ENCODE measurements around the gene UFM1.
"Not testable (repeated sequence)": the region's sequence is repeated elsewhere in the genome, so short reads cannot be mapped to it uniquely, and the experiment has no call there.

UFM1 gene

GRCh38 chr13:38366954-38367645 lies 17.4 kb downstream of the UFM1 start:
- no peak for DNase-seq

GRCh38 chr13:38369058-38369457 lies 19.4 kb downstream of the UFM1 start:
- no peak for DNase-seq

GRCh38 chr13:38370096-38370495 lies 20.4 kb downstream of the UFM1 start:
- not testable (repeated sequence) for DNase-seq

- no peak for DNase-seq
Observed at GRCh38 chr13:38372820-38373383, 23.3 kb downstream of the UFM1 start.

GRCh38 chr13:38376546-38376945 lies 26.9 kb downstream of the UFM1 start:
- no peak for DNase-seq

- no peak for DNase-seq
Observed at GRCh38 chr13:38381890-38382289, 32.2 kb downstream of the UFM1 start.

- DNase-seq = no peak
Observed at GRCh38 chr13:38382946-38383345, 33.3 kb downstream of the UFM1 start.

- DNase-seq = no peak
Observed at GRCh38 chr13:38384171-38384570, 34.5 kb downstream of the UFM1 start.

GRCh38 chr13:38385153-38385891 lies 35.7 kb downstream of the UFM1 start:
- no peak for DNase-seq

- no peak for DNase-seq
Observed at GRCh38 chr13:38386421-38386820, 36.8 kb downstream of the UFM1 start.

- no peak for DNase-seq
Observed at GRCh38 chr13:38391341-38391740, 41.7 kb downstream of the UFM1 start.

- DNase-seq = no peak
Observed at GRCh38 chr13:38394777-38395496, 45.3 kb downstream of the UFM1 start.

- DNase-seq = no peak
Observed at GRCh38 chr13:38395497-38395788, 45.8 kb downstream of the UFM1 start.

- no peak for DNase-seq
Observed at GRCh38 chr13:38398711-38399493, 49.3 kb downstream of the UFM1 start.

- no peak for DNase-seq
Observed at GRCh38 chr13:38399535-38399934, 49.9 kb downstream of the UFM1 start.

- DNase-seq = no peak
Observed at GRCh38 chr13:38401276-38401675, 51.6 kb downstream of the UFM1 start.

GRCh38 chr13:38405216-38405615 lies 55.6 kb downstream of the UFM1 start:
- no peak for DNase-seq

- DNase-seq = no peak
Observed at GRCh38 chr13:38409771-38410170, 60.1 kb downstream of the UFM1 start.

- no peak for DNase-seq
Observed at GRCh38 chr13:38412266-38412665, 62.6 kb downstream of the UFM1 start.

Data from NCI-H510A (cell line).